HEK293 (cell line): Measurements from ENCODE around the gene LRRC8E.

ENCODE experiments used
- CTCF ChIA-PET: fragments of 350-600 bp; formaldehyde crosslinking; extraction: SDS; loops from one replicate; lab custom pipeline; 2021; ENCODE audit warnings: antibody characterized with exemption; lab: Yijun Ruan, JAX
- POLR2A ChIA-PET: fragments of 300-600 bp; formaldehyde crosslinking; extraction: SDS; loops from one replicate; lab custom pipeline; 2020; ENCODE audit warnings: antibody characterized with exemption, inconsistent platforms; lab: Yijun Ruan, JAX
- H3K27ac ChIP-seq: fragments of 200-500 bp; sonication (Bioruptor generic); 2 replicates; pipeline ENCODE4 v1.5.1; 2014; ENCODE audit warnings: low read depth, low read length, control low read depth, inconsistent platforms; ENCODE audit errors: extremely low read depth
- H3K36me3 ChIP-seq, 2 experiments: fragments of 200-500 bp in 1 of 2; sonication (Bioruptor generic) in 1 of 2; 1 replicate in 1 of 2; 2 replicates in 1 of 2; pipeline ENCODE4 v1.5.1; 2014 to 2017; ENCODE audit warnings: inconsistent platforms in 2 of 2, low read length in 2 of 2; ENCODE audit not compliant: control insufficient read depth in 2 of 2, insufficient read depth in 1 of 2
- H3K4me1 ChIP-seq: fragments of 200-500 bp; sonication (Bioruptor generic); 2 replicates; pipeline ENCODE4 v1.5.1; 2014; ENCODE audit warnings: mild to moderate bottlenecking, low read length, inconsistent platforms; ENCODE audit not compliant: control insufficient read depth, insufficient read depth
- H3K4me3 ChIP-seq: 2 replicates; pipeline ENCODE4 v1.5.1; 2011; ENCODE audit warnings: low read depth, mild to moderate bottlenecking, control low read depth, low read length, moderate library complexity
- H3K9me3 ChIP-seq: fragments of 200-500 bp; sonication (Bioruptor generic); 2 replicates; pipeline ENCODE4 v1.5.1; 2014; ENCODE audit warnings: low read depth, low read length, inconsistent platforms; ENCODE audit not compliant: control insufficient read depth, insufficient read depth
- GLIS1 ChIP-seq: fragments of 450-650 bp; formaldehyde crosslinking; IDR thresholded peaks from 2 replicates; pipeline ENCODE4 v1.5.1; 2016; ENCODE audit warnings: missing biosample characterization, missing genetic modification characterization
- KLF16 ChIP-seq: fragments of 450-650 bp; formaldehyde crosslinking; IDR thresholded peaks from 2 replicates; pipeline ENCODE4 v1.5.1; 2017; ENCODE audit warnings: missing biosample characterization, missing genetic modification characterization
- OSR2 ChIP-seq: fragments of 450-650 bp; formaldehyde crosslinking; IDR thresholded peaks from 2 replicates; pipeline ENCODE4 v1.5.1; 2016; ENCODE audit warnings: missing biosample characterization, missing genetic modification characterization
- RBAK ChIP-seq: fragments of 450-650 bp; formaldehyde crosslinking; IDR thresholded peaks from 2 replicates; pipeline ENCODE4 v1.5.1; 2016; ENCODE audit warnings: missing biosample characterization, missing genetic modification characterization
- TRIM28 ChIP-seq: IDR thresholded peaks from 2 replicates; pipeline ENCODE4 v1.6.1; 2011; ENCODE audit warnings: low read length, control low read depth, borderline replicate concordance
- ZBTB48 ChIP-seq: fragments of 450-650 bp; formaldehyde crosslinking; IDR thresholded peaks from 2 replicates; pipeline ENCODE4 v1.5.1; 2016; ENCODE audit warnings: missing biosample characterization, missing genetic modification characterization
- ZNF174 ChIP-seq: fragments of 450-650 bp; formaldehyde crosslinking; IDR thresholded peaks from 2 replicates; pipeline ENCODE4 v1.5.0; 2017; ENCODE audit warnings: missing biosample characterization, mild to moderate bottlenecking, missing genetic modification characterization
- ZNF19 ChIP-seq: fragments of 450-650 bp; formaldehyde crosslinking; IDR thresholded peaks from 2 replicates; pipeline ENCODE4; 2016; ENCODE audit warnings: missing biosample characterization, missing genetic modification characterization, low read depth
- ZNF335 ChIP-seq: fragments of 450-650 bp; formaldehyde crosslinking; conservative IDR thresholded peaks from 2 replicates; pipeline ENCODE4 v1.5.1; 2016; ENCODE audit warnings: missing biosample characterization, missing genetic modification characterization
- ZNF391 ChIP-seq: fragments of 450-650 bp; formaldehyde crosslinking; IDR thresholded peaks from 2 replicates; pipeline ENCODE4 v1.5.1; 2016; ENCODE audit warnings: low read depth, missing biosample characterization, missing genetic modification characterization, borderline replicate concordance
- ZNF571 ChIP-seq: fragments of 450-650 bp; formaldehyde crosslinking; IDR thresholded peaks from 2 replicates; pipeline ENCODE4 v1.5.0; 2017; ENCODE audit warnings: missing biosample characterization, missing genetic modification characterization
- ZNF747 ChIP-seq: fragments of 450-650 bp; formaldehyde crosslinking; IDR thresholded peaks from 2 replicates; pipeline ENCODE4 v1.5.1; 2016; ENCODE audit warnings: missing biosample characterization, missing genetic modification characterization
- ZNF76 ChIP-seq: fragments of 450-650 bp; formaldehyde crosslinking; IDR thresholded peaks from 2 replicates; pipeline ENCODE4; 2016; ENCODE audit warnings: low read depth, missing biosample characterization, missing genetic modification characterization, borderline replicate concordance
- ZSCAN30 ChIP-seq: fragments of 450-650 bp; IDR thresholded peaks from 2 replicates; pipeline ENCODE4 v1.5.1; 2018; ENCODE audit warnings: missing biosample characterization, mild to moderate bottlenecking, missing genetic modification characterization, moderate library complexity
- TF ChIP-seq, protein P1 (sequence below): fragments of 450-650 bp; formaldehyde crosslinking; IDR thresholded peaks from 2 replicates; pipeline ENCODE4 v1.5.1; 2016; ENCODE audit warnings: missing biosample characterization, missing genetic modification characterization
- TF ChIP-seq, protein P2 (sequence below): fragments of 450-650 bp; formaldehyde crosslinking; IDR thresholded peaks from 2 replicates; pipeline ENCODE4 v1.5.1; 2016; ENCODE audit warnings: missing biosample characterization, missing genetic modification characterization
- TF ChIP-seq, protein P3 (sequence below): fragments of 450-650 bp; formaldehyde crosslinking; IDR thresholded peaks from 2 replicates; pipeline ENCODE4 v1.5.1; 2016; ENCODE audit warnings: missing biosample characterization, missing genetic modification characterization
- TF ChIP-seq, protein P4 (sequence below): fragments of 450-650 bp; formaldehyde crosslinking; IDR thresholded peaks from 2 replicates; pipeline ENCODE4 v1.5.1; 2016; ENCODE audit warnings: missing biosample characterization, missing genetic modification characterization
- TF ChIP-seq, protein P5 (sequence below): fragments of 450-650 bp; formaldehyde crosslinking; IDR thresholded peaks from 2 replicates; pipeline ENCODE4 v1.5.1; 2016; ENCODE audit warnings: missing biosample characterization, missing genetic modification characterization, low read depth
- TF ChIP-seq, protein P6 (sequence below): fragments of 450-650 bp; formaldehyde crosslinking; IDR thresholded peaks from 2 replicates; pipeline ENCODE4 v1.5.1; 2016; ENCODE audit warnings: missing biosample characterization, missing genetic modification characterization

Gene LRRC8E

DNA sequence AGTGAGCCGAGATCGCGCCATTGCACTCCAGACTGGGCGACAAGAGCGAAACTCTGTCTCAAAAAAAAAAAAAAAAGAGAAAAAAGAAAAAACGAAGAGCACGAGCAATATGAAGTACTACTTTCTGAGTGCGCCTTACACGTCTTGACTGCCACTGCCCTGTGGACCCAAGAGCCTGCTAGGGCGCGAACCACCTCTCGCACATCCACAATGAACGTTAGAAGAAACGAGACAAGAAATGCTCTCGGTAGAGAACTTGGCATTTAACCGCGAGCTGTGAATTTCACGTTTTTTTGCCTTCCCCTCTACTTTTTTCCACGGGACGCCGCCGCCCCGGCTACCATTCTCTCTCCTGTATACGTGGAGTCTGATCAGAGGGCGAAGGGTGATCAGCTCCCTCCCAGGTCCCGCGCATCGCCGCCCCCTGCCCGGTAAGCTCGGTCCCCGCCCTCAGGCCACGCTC is 54.7 kb downstream of the LRRC8E start:
- TF ChIP-seq ZBTB48 (tag by site-specific recombination) = 0 out of 2 replicates have a peak, but pooled peaks have one; percentile 46
- TF ChIP-seq ZNF335 (tag by site-specific recombination) = peak; percentile 42; the same call in 1 of the 2 replicates
- TF ChIP-seq ZNF174 = no peak
- no peak for TF ChIP-seq RBAK (tag by site-specific recombination)
- TF ChIP-seq, protein P1, sequence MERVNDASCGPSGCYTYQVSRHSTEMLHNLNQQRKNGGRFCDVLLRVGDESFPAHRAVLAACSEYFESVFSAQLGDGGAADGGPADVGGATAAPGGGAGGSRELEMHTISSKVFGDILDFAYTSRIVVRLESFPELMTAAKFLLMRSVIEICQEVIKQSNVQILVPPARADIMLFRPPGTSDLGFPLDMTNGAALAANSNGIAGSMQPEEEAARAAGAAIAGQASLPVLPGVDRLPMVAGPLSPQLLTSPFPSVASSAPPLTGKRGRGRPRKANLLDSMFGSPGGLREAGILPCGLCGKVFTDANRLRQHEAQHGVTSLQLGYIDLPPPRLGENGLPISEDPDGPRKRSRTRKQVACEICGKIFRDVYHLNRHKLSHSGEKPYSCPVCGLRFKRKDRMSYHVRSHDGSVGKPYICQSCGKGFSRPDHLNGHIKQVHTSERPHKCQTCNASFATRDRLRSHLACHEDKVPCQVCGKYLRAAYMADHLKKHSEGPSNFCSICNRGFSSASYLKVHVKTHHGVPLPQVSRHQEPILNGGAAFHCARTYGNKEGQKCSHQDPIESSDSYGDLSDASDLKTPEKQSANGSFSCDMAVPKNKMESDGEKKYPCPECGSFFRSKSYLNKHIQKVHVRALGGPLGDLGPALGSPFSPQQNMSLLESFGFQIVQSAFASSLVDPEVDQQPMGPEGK (tag by site-specific recombination) = 0 out of 2 replicates have a peak, but pooled peaks have one; percentile 15
- TF ChIP-seq, protein P2, sequence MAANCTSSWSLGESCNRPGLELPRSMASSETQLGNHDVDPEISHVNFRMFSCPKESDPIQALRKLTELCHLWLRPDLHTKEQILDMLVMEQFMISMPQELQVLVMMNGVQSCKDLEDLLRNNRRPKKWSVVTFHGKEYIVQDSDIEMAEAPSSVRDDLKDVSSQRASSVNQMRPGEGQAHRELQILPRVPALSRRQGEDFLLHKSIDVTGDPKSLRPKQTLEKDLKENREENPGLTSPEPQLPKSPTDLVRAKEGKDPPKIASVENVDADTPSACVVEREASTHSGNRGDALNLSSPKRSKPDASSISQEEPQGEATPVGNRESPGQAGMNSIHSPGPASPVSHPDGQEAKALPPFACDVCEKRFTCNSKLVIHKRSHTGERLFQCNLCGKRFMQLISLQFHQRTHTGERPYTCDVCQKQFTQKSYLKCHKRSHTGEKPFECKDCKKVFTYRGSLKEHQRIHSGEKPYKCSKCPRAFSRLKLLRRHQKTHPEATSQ = 0 out of 2 replicates have a peak, but pooled peaks have one; percentile 58
- TF ChIP-seq, protein P3, sequence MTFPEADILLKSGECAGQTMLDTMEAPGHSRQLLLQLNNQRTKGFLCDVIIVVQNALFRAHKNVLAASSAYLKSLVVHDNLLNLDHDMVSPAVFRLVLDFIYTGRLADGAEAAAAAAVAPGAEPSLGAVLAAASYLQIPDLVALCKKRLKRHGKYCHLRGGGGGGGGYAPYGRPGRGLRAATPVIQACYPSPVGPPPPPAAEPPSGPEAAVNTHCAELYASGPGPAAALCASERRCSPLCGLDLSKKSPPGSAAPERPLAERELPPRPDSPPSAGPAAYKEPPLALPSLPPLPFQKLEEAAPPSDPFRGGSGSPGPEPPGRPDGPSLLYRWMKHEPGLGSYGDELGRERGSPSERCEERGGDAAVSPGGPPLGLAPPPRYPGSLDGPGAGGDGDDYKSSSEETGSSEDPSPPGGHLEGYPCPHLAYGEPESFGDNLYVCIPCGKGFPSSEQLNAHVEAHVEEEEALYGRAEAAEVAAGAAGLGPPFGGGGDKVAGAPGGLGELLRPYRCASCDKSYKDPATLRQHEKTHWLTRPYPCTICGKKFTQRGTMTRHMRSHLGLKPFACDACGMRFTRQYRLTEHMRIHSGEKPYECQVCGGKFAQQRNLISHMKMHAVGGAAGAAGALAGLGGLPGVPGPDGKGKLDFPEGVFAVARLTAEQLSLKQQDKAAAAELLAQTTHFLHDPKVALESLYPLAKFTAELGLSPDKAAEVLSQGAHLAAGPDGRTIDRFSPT (tag by site-specific recombination) = peak; percentile 53; the same call in 1 of the 2 replicates
- H3K9me3 ChIP-seq = no peaks in the 10 kb centered on the region
- H3K4me3 ChIP-seq = peak overlapping the region; percentile 99
- ChIA-PET CTCF (interaction anchor here (0.6 to 2.6 kb wide), 21 partner anchors 11 to 566 kb away, joined by 3 to 26 read pairs (median 4); partner anchors contain the start of genes CTXN1 and SNAPC2), POLR2A (interaction anchor here (0.6 to 4.2 kb wide), 33 partner anchors 10 to 380 kb away, joined by 3 to 60 read pairs (median 5); partner anchors contain the start of genes CCL25, CTXN1, ELAVL1 and MAP2K7)
- no peaks in the 10 kb centered on the region for H3K4me1 ChIP-seq
- H3K27ac ChIP-seq = peak overlapping the region; percentile 90
- H3K36me3 ChIP-seq = peaks cover under 1 to 34% of the 10 kb centered on the region in 2 experiments

DNA sequence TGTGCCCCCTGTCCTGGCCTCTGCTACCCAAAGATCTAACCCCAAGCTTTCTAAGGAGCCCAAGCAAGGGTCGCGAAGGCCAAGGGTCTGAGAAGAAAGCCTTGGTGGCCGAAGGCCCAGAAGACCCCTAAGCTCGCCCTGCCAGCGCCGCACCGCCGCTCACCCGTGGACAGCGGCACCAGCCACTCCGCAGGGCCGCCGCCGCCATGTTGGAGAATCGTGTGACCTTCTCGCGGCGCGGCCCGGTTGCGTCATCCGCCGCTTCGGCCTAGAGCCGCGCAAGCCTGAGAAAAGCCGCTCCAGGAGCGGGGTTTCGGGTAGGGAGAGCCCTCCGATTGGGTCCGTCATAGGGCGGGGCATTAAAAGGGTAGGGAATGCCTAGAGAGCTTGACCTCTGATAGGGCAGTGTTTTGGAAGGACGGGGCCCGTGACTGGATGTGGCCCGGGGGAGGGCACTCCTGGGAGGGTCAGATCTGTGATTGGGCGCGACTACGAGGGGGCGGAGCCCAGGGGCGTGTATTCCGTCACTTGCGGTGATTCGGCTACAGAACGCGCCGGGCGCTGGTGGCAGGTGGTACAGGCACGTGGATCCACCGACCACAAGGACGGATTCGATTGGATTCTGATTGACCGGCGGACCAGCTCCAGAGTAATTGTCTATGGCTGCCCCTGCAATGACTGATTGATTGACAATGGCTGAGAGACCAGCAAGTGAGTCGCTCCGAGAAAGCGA is 55.3 kb downstream of the LRRC8E start, which contains the start of gene TIMM44:
Gene TIMM44 (minus strand): TSS at position 223 of the 733 bp plus-strand sequence. CDS start 15 bp downstream, at position 208.
- POLR2A ChIA-PET = interaction anchor here (0.5 to 4.2 kb wide), 40 partner anchors 9 to 874 kb away, joined by 3 to 60 read pairs (median 4); partner anchors contain the start of genes CCL25, CTXN1, ELAVL1 and MAP2K7
- Histone ChIP-seq H3K36me3 (peaks cover 0 to 30% of the 10 kb centered on the region in 2 experiments; a peak in 2 of 3 replicates), H3K27ac (peak within 1 kb of the TSS; percentile 90), H3K4me3 (peak within 1 kb of the TSS; percentile 99), H3K4me1 (no peaks in the 10 kb centered on the region), H3K9me3 (no peaks in the 10 kb centered on the region)
- CTCF ChIA-PET = interaction anchor here (0.5 to 2.6 kb wide), 37 partner anchors 9 to 567 kb away, joined by 3 to 26 read pairs (median 5); partner anchors contain the start of genes CTXN1, MAP2K7 and SNAPC2
- TF ChIP-seq GLIS1 (tag by site-specific recombination) (peak; percentile 22; the same call in 1 of the 2 replicates), ZNF76 (tag by site-specific recombination) (peak; percentile 54; the same call in 1 of the 2 replicates), KLF16 (tag by site-specific recombination) (peak; percentile 61; the same call in 1 of the 2 replicates), ZSCAN30 (tag by site-specific recombination) (peak; percentile 55), TRIM28 (peak; percentile 21; the same call in 1 of the 2 replicates), OSR2 (no peak), ZNF19 (tag by site-specific recombination) (no peak), ZNF391 (tag by site-specific recombination) (peak; percentile 59; the same call in 1 of the 2 replicates), ZNF571 (tag by site-specific recombination) (no peak), ZNF747 (no peak)
- TF ChIP-seq, protein P4, sequence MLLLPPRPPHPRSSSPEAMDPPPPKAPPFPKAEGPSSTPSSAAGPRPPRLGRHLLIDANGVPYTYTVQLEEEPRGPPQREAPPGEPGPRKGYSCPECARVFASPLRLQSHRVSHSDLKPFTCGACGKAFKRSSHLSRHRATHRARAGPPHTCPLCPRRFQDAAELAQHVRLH (tag by site-specific recombination) = peak; percentile 13; the same call in 1 of the 2 replicates
- TF ChIP-seq, protein P5, sequence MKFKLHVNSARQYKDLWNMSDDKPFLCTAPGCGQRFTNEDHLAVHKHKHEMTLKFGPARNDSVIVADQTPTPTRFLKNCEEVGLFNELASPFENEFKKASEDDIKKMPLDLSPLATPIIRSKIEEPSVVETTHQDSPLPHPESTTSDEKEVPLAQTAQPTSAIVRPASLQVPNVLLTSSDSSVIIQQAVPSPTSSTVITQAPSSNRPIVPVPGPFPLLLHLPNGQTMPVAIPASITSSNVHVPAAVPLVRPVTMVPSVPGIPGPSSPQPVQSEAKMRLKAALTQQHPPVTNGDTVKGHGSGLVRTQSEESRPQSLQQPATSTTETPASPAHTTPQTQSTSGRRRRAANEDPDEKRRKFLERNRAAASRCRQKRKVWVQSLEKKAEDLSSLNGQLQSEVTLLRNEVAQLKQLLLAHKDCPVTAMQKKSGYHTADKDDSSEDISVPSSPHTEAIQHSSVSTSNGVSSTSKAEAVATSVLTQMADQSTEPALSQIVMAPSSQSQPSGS = peak; percentile 90
- TF ChIP-seq, protein P6, sequence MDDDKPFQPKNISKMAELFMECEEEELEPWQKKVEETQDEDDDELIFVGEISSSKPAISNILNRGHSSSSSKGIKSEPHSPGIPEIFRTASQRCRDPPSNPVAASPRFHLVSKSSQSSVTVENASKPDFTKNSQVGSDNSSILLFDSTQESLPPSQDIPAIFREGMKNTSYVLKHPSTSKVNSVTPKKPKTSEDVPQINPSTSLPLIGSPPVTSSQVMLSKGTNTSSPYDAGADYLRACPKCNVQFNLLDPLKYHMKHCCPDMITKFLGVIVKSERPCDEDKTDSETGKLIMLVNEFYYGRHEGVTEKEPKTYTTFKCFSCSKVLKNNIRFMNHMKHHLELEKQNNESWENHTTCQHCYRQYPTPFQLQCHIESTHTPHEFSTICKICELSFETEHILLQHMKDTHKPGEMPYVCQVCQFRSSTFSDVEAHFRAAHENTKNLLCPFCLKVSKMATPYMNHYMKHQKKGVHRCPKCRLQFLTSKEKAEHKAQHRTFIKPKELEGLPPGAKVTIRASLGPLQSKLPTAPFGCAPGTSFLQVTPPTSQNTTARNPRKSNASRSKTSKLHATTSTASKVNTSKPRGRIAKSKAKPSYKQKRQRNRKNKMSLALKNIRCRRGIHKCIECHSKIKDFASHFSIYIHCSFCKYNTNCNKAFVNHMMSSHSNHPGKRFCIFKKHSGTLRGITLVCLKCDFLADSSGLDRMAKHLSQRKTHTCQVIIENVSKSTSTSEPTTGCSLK = no peak
